HepG2 (cell line): Measurements from ENCODE around the gene ZFR2. TPM values are rescaled to one million over a fixed set of nuclear protein-coding genes. Genes with fewer than 3 reads are reported as not detected.

Experiments used
- DPF2 ChIP-seq: sonication (generic); formaldehyde crosslinking; IDR thresholded peaks from 2 replicates; pipeline ENCODE4 v1.4.0; 2020; ENCODE audit warnings: mild to moderate bottlenecking, low read depth, missing genetic modification reagents, borderline replicate concordance
- FOXP1 ChIP-seq, 2 experiments: fragments of 450-650 bp in 1 of 2; IDR thresholded peaks; 2 replicates each; pipeline ENCODE4 v1.6.1; 2017 to 2018; ENCODE audit warnings: antibody characterized with exemption in 1 of 2
- GPN1 ChIP-seq: sonication (generic); formaldehyde crosslinking; IDR thresholded peaks from 2 replicates; pipeline ENCODE4 v1.5.1; 2020; ENCODE audit warnings: missing genetic modification reagents, borderline replicate concordance
- HNF1A ChIP-seq, 2 experiments: sonication (generic) in 1 of 2; formaldehyde crosslinking in 1 of 2; IDR thresholded peaks; 2 replicates each; pipeline versions ENCODE4 v1.4.0 to v1.6.1; 2016 to 2020; ENCODE audit warnings: borderline replicate concordance in 1 of 2, low read depth in 1 of 2, mild to moderate bottlenecking in 1 of 2, missing genetic modification reagents in 1 of 2
- KLF9 ChIP-seq: IDR thresholded peaks from 2 replicates; pipeline ENCODE4 v1.6.1; 2016; ENCODE audit warnings: low read depth
- MLLT10 ChIP-seq: sonication (generic); formaldehyde crosslinking; IDR thresholded peaks from 2 replicates; pipeline ENCODE4 v1.4.0; 2020; ENCODE audit warnings: missing genetic modification reagents
- NFRKB ChIP-seq: fragments of 450-650 bp; IDR thresholded peaks from 2 replicates; pipeline ENCODE4 v1.6.1; 2017
- REXO4 ChIP-seq: sonication (generic); formaldehyde crosslinking; IDR thresholded peaks from 2 replicates; pipeline ENCODE4 v1.8.0; 2022; ENCODE audit warnings: missing genetic modification reagents, mild to moderate bottlenecking, borderline replicate concordance
- SMAD3 ChIP-seq: sonication (generic); formaldehyde crosslinking; IDR thresholded peaks from 2 replicates; pipeline ENCODE4 v1.4.0; 2020; ENCODE audit warnings: missing genetic modification reagents
- USF2 ChIP-seq, 2 experiments: sonication (generic) in 1 of 2; formaldehyde crosslinking in 1 of 2; IDR thresholded peaks; 2 replicates each; pipeline versions ENCODE4 v1.5.1 to v1.6.1; 2011 to 2020; ENCODE audit warnings: borderline replicate concordance in 1 of 2, low read depth in 1 of 2, low read length in 1 of 2, mild to moderate bottlenecking in 1 of 2, missing genetic modification reagents in 1 of 2, moderate library complexity in 1 of 2
- ZNF44 ChIP-seq: sonication (generic); formaldehyde crosslinking; IDR thresholded peaks from 2 replicates; pipeline ENCODE4 v1.5.1; 2020; ENCODE audit warnings: mild to moderate bottlenecking, missing genetic modification reagents
- polyA plus RNA-seq, 8 experiments: library from polyadenylated mRNA; depleted of rRNA in 3 of 8; stranded (reverse) in 7 of 8; unstranded in 1 of 8; fragments of >200 nt; fragmentation: Illumina TruSeq in 4 of 8; extraction: Trizol in 4 of 8; gene quantifications; 2 replicates each; pipeline versions ENCODE4 v1.2.1 to v1.2.3, GENCODE V29; 2011 to 2016; ENCODE audit warnings: low read depth in 4 of 8, missing spikeins in 1 of 8, mixed read lengths in 1 of 8; ENCODE audit not compliant: insufficient read depth in 1 of 8
- total RNA-seq, 5 experiments: library from RNA; depleted of rRNA; stranded (reverse); fragments of >200 nt; fragmentation: Illumina TruSeq; extraction: Trizol; gene quantifications; 2 replicates each; pipeline ENCODE4 v1.2.3, GENCODE V29; 2016; ENCODE audit warnings: low read depth in 1 of 5
- TF ChIP-seq, protein P1 (sequence below): sonication (generic); formaldehyde crosslinking; IDR thresholded peaks from 2 replicates; pipeline ENCODE4 v1.4.0; 2020; ENCODE audit warnings: mild to moderate bottlenecking, missing genetic modification reagents
- TF ChIP-seq, protein P2 (sequence below): sonication (generic); formaldehyde crosslinking; IDR thresholded peaks from 2 replicates; pipeline ENCODE4 v1.5.0; 2020; ENCODE audit warnings: mild to moderate bottlenecking, missing genetic modification reagents, borderline replicate concordance

ZFR2 gene
- total and polyA plus RNA-seq, 2 of the 13 experiments (the other 11 are each of a cell fraction or from before 2014, with no cell fraction given): 0.37 to 0.69 TPM

GRCh38 chr19:3762501-3763459 is 106.1 kb downstream of the ZFR2 start, which contains the start of gene MRPL54 (continued):
- TF ChIP-seq, protein P1, sequence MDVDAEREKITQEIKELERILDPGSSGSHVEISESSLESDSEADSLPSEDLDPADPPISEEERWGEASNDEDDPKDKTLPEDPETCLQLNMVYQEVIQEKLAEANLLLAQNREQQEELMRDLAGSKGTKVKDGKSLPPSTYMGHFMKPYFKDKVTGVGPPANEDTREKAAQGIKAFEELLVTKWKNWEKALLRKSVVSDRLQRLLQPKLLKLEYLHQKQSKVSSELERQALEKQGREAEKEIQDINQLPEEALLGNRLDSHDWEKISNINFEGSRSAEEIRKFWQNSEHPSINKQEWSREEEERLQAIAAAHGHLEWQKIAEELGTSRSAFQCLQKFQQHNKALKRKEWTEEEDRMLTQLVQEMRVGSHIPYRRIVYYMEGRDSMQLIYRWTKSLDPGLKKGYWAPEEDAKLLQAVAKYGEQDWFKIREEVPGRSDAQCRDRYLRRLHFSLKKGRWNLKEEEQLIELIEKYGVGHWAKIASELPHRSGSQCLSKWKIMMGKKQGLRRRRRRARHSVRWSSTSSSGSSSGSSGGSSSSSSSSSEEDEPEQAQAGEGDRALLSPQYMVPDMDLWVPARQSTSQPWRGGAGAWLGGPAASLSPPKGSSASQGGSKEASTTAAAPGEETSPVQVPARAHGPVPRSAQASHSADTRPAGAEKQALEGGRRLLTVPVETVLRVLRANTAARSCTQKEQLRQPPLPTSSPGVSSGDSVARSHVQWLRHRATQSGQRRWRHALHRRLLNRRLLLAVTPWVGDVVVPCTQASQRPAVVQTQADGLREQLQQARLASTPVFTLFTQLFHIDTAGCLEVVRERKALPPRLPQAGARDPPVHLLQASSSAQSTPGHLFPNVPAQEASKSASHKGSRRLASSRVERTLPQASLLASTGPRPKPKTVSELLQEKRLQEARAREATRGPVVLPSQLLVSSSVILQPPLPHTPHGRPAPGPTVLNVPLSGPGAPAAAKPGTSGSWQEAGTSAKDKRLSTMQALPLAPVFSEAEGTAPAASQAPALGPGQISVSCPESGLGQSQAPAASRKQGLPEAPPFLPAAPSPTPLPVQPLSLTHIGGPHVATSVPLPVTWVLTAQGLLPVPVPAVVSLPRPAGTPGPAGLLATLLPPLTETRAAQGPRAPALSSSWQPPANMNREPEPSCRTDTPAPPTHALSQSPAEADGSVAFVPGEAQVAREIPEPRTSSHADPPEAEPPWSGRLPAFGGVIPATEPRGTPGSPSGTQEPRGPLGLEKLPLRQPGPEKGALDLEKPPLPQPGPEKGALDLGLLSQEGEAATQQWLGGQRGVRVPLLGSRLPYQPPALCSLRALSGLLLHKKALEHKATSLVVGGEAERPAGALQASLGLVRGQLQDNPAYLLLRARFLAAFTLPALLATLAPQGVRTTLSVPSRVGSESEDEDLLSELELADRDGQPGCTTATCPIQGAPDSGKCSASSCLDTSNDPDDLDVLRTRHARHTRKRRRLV: no peak; the same call in 1 of the 2 replicates
- no peak for TF ChIP-seq NFRKB
- no peak for TF ChIP-seq MLLT10
- TF ChIP-seq, protein P2, sequence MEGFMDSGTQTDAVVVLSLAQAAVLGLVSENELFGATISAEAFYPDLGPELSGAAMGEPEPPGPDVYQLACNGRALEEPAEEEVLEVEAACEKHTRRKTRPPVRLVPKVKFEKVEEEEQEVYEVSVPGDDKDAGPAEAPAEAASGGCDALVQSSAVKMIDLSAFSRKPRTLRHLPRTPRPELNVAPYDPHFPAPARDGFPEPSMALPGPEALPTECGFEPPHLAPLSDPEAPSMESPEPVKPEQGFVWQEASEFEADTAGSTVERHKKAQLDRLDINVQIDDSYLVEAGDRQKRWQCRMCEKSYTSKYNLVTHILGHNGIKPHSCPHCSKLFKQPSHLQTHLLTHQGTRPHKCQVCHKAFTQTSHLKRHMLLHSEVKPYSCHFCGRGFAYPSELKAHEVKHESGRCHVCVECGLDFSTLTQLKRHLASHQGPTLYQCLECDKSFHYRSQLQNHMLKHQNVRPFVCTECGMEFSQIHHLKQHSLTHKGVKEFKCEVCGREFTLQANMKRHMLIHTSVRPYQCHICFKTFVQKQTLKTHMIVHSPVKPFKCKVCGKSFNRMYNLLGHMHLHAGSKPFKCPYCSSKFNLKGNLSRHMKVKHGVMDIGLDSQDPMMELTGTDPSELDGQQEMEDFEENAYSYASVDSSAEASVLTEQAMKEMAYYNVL (CRISPR knock-in tag): no peak
- TF ChIP-seq KLF9: no peak
- no peak for TF ChIP-seq DPF2 (CRISPR knock-in tag)
- no peak for TF ChIP-seq GPN1 (CRISPR knock-in tag)
- peak; percentile 52; the same call in 1 of the 2 replicates for TF ChIP-seq ZNF44 (CRISPR knock-in tag)
- TF ChIP-seq HNF1A (IDR thresholded peaks at IDR 0.05; ENCODE audit: low read depth): no peak
- TF ChIP-seq HNF1A (CRISPR knock-in tag; IDR thresholded peaks at IDR 0.05; ENCODE audit: borderline replicate concordance): no peak; the same call in 1 of the 2 replicates
- TF ChIP-seq FOXP1 (IDR thresholded peaks at IDR 0.05): no peak
- no peak for TF ChIP-seq FOXP1 (CRISPR knock-in tag; IDR thresholded peaks at IDR 0.05)
- TF ChIP-seq USF2 (IDR thresholded peaks at IDR 0.05; ENCODE audit: low read depth, low read length): no peak
- TF ChIP-seq USF2 (CRISPR knock-in tag; IDR thresholded peaks at IDR 0.05; ENCODE audit: borderline replicate concordance): 0 out of 2 replicates have a peak, but pooled peaks have one; percentile 18
- no peak for TF ChIP-seq REXO4
- TF ChIP-seq SMAD3 (CRISPR knock-in tag): peak; percentile 63; the same call in 1 of the 2 replicates
